Measurements from ENCODE around the gene TICAM1.
"Not testable (repeated sequence)": the region's sequence is repeated elsewhere in the genome, so short reads cannot be mapped to it uniquely, and the experiment has no call there.

TICAM1 gene

DNA sequence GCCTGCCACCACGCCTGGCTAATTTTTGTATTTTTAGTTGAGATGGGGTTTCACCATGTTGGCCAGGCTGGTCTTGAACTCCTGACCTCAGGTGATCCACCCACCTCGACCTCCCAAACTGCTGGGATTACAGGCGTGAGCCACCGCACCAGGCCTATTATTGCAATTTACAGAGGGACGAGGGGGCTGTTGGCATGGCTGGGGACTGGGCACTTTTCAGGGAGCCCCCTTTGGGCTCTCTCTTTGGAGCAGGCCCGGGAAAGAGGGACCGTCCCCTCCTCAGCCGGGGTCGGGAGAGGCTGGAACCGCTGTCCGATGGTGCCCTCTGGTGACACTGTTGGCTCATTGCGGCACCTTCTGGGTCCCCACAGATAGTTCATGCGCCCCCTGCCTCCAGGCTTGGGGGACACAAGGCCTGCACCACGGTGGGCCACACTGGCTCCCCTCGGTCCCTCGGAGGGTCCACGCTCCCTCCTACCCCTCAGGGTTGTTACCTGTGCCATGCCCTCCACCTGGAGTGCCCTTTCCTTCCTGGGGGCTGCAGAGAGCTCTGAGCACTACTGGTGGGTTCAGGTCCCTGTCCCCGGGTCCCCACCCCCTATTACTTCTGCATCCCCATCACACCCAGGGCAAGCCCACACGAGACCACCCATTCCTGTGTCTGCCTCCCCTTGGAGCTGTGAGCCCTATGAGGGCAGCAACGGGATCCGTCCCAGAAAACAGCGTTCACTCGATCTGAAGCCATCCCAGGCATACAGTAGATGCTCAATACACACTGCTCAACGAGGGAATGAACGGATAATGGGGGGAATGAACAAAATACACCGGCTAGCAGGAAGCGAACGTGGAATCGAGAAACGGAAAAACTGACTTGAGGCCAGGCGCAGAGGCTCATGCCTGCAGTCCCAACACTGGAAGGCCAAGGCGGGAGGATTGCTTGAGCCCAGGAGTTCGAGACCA is 27.5 kb downstream of the TICAM1 start:
- DNase-seq: peak; percentile 67 to 80 (median 72)

DNA sequence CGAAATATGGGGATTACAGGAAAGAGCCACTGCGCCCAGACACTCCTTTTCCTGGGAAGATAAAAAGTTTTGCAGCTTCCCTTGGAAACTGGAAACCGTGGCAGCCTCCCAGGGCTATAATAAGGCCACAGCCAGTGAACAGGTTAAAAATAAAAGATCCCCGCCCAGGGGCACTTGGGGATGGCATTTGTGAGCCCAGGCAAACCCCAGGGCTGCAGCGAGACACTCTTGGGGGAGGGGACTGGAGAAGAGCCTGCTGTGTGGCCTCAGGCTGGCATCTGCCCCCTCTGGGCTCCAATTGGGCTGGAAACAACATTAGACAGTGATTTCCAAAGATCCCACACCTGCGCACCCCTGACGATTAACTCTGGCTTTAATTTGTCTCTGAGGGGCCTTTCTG is 28.8 kb downstream of the TICAM1 start:
- no peak for DNase-seq

DNA sequence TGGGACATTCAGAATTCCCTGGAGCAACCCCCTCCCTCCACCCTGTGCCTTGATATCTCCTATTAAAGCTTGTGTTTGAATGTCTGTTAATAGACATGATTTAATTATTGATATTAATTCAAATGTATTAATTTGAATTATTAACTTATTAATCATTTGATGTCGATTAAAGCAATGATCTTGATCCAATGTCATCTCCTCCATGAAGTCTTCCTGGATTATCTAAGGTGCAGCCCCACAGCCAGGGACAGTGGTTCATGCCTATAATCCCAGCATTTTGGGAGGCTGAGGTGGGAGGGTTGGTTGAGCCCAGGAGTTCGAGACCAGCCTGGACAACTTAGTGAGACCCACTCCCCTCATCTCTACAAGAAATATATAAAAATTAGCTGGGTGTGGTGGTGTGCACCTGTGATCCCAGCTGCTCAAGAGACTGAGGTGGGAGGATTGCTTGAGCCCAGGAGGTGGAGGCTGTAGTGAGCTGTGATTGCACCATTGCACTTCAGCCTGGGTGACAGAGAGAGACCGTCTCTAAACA is 30.4 kb downstream of the TICAM1 start:
- no peak for DNase-seq

DNA sequence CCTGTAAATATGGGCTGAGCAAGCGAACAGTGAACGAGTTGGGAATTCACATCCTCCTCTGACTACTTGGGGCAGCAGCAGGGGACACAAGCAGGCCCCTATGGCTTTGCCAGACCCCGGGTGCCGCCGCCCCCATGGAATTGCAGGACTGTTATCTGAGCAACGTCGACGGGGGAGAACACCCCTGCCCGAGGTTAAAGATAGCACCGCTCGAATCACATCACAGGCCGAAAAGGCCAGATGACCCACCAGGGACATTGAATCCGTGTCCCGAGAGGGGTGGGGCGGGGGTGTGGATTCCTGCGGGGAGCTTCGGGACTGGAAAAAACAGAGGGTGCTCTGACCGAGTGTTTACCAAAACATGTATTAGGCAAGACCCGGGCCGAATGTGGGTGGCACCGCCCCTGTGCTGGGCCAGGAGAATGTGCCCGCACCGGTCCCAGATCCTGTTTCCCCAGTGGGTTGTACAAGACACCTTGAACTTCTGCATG is 30.9 kb downstream of the TICAM1 start:
- no peak for DNase-seq

DNA sequence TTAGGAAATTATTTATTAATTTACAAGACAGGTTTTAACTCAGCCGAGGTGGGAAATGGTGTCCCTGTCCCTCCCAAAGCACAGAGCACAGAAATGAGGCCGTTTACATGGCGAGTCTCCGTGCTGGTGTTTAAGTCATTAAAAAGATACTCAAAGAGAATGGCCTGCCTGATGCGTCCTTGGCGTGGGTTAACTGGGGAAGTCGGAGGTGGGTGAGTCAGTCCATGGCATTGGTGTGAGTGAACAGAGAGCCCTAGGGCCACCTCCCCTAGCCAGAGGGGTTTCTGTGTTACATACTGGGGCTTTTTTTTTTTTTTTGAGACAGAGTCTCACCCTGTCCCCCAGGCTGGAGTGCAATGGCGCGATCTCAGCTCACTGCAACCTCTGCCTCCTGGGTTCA is 36.1 kb downstream of the TICAM1 start:
- peak in 2 of 4 experiments; percentile 35 to 41 for DNase-seq

DNA sequence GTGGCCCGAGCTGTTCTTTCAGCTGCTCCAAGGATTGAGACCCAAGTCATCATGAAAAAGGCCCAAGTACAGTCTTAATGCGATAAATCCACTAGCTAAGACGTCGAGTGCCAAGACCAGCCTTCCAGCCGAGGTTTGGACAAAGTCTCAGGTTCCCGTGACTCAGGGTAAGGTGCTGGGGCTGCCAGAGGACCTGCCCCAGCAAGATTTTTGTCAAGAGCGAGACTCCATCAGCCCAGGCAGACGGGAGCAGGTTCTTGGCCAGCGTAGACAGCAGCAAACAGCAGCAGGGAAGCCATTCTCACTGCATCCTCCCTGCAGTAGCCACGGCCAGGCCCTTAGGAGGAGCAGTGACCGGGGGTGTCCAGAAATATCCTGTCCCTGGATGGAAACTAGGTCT is 36.5 kb downstream of the TICAM1 start:
- DNase-seq: no peak

DNA sequence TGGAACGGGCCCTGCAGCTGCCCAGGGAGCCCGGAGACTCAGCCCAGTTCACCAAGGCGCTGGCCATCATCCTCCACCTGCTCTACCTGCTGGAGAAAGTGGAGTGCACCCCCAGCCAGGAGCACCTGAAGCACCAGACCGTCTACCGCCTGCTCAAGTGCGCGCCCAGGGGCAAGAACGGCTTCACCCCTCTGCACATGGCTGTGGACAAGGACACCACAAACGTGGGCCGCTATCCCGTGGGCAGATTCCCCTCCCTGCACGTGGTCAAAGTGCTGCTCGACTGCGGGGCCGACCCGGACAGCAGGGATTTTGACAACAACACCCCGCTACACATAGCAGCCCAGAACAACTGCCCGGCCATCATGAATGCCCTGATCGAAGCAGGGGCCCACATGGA is 38.2 kb downstream of the TICAM1 start:
- DNase-seq: not testable (repeated sequence)

DNA sequence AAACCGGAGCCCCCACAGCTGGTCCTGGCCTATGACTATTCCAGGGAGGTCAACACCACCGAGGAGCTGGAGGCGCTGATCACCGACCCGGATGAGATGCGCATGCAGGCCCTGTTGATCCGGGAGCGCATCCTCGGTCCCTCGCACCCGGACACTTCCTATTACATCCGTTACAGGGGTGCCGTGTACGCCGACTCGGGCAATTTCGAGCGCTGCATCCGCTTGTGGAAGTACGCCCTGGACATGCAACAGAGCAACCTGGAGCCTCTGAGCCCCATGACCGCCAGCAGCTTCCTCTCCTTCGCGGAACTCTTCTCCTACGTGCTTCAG is 38.7 kb downstream of the TICAM1 start:
- not testable (repeated sequence) for DNase-seq

DNA sequence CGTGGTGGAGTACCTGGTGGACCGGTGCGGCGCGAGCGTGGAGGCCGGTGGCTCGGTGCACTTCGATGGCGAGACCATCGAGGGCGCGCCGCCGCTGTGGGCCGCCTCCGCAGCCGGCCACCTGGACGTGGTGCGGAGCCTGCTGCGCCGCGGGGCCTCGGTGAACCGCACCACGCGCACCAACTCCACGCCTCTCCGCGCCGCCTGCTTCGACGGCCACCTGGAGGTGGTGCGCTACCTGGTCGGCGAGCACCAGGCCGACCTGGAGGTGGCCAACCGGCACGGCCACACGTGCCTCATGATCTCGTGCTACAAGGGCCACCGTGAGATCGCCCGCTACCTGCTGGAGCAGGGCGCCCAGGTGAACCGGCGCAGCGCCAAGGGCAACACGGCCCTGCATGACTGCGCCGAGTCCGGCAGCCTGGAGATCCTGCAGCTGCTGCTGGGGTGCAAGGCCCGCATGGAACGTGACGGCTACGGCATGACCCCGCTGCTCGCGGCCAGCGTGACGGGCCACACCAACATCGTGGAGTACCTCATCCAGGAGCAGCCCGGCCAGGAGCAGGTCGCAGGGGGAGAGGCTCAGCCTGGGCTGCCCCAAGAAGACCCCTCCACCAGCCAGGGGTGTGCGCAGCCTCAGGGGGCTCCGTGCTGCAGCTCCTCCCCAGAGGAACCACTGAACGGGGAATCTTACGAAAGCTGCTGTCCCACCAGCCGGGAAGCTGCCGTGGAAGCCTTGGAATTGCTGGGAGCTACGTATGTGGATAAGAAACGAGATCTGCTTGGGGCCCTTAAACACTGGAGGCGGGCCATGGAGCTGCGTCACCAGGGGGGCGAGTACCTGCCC is 39.3 kb downstream of the TICAM1 start:
- DNase-seq: not testable (repeated sequence)

DNA sequence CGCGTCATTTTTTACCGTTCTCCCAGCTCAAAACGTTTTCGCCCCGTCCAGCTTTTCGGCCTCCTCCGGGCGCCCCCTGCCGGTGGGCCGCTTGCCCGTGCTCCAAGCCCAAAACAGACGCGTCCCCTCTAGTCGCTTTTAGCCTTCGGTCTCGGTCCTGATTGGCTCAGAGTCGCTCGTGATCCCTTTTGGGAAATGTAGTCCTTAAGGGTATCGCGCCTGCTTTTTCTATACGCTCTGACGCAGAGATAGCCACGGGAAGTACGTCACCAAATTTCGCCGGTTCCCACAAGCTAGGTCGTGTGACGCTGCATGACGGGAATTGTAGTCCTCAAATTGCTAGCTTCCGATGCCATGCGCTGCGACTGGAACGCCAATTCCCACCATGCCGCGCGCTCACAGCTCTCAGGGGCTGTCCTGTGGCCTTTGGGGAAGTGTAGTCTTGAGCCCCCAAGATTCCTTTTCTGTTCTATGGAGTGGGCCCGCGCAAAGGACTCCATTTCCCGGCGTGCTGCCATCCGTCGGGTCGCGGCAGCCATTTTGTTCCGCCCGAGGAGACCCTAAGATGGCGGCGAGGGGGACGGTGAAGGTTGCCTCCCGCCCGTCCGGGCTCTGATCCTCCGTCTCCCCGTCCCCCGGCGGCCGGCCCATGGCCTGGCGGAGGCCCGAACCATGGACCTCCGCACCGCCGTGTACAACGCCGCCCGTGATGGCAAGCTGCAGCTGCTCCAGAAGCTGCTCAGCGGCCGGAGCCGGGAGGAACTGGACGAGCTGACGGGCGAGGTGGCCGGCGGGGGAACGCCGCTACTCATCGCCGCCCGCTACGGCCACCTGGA is 40.1 kb downstream of the TICAM1 start, which contains the start of gene FEM1A:
FEM1A (plus strand) TSS at position 552 of the 836 bp plus-strand sequence; CDS start at position 673, 121 bp downstream.
- DNase-seq: peak; percentile 99 to 100 (median 100)

DNA sequence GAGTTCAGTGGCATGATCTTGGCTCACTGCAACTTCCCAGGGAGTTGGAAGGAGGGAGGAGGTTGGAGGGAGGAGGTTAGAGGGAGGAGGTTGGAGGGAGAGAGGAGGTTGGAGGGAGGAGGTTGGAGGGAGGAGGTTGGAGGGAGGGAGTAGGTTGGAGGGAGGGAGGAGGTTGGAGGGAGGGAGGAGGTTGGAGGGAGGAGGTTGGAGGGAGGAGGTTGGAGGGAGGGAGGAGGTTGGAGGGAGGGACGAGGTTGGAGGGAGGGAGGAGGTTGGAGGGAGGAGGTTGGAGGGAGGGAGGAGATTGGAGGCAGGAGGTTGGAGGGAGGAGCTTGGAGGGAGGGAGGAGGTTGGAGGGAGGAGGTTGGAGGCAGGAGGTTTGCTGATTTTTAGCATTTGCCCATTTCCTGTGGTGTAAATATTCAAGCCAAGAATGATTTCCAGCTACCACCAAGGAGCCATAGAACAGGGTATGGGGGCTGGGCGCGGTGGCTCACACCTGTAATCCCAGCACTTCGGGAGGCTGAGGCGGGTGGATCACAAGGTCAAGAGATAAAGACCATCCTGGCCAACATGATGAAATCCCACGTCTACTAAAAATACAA is 45.0 kb downstream of the TICAM1 start:
- DNase-seq: not testable (repeated sequence)

DNA sequence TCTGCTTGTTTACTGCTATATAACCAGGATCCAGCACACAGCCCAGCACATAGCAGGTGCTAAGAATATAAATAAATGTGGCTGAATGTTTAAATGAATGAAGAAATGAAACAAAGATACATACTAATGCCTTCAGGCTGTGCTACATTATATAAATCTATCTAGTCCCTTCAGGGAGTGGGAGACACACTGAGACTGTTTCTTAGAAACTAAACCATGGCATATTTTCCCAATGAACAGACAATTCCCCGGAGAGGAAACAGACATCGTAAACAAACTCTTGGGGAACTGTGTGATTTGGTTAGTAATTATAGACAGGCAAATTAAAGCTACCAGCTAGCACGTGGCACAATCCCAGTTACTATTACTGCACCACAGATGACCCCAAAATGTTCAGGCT is 49.7 kb downstream of the TICAM1 start:
- DNase-seq: no peak

DNA sequence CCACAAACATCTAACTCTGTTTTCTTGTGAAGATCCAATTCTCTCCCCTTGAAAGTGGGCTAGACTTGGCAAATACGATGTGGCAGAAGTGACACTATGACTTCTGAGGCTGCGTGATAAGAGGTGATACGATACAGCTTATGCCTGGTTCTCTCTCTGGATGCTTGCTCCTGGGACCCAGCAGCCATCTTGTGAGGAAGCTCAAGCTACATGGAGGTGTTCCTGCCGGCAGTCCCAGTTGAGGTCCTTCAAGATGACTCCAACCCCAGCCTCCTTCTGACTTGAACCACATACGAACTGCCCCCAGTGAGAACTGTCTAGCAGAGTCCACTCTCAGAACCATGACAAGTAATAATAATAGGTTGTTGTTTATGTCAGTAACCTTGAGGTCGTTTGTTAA is 50.7 kb downstream of the TICAM1 start:
- no peak for DNase-seq

DNA sequence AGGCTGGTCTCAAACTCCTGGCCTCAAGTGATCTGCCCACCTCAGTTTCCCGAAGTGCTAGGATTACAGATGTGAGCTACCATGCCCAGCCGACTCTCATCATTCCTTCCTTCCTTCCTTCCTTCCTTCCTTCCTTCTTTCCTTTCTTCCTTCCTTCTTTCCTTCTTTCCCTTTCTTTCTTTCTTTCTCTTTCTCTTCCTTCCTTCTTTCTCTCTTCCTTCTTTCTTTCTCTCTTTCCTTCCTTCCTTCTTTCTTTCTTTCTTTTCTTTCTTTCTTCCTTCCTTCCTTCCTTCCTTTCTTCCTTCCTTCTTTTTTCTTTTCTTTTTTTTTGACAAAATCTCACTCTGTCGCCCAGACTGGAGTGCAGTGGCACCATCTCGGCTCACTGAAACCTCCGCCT is 53.4 kb downstream of the TICAM1 start:
- not testable (repeated sequence) for DNase-seq

DNA sequence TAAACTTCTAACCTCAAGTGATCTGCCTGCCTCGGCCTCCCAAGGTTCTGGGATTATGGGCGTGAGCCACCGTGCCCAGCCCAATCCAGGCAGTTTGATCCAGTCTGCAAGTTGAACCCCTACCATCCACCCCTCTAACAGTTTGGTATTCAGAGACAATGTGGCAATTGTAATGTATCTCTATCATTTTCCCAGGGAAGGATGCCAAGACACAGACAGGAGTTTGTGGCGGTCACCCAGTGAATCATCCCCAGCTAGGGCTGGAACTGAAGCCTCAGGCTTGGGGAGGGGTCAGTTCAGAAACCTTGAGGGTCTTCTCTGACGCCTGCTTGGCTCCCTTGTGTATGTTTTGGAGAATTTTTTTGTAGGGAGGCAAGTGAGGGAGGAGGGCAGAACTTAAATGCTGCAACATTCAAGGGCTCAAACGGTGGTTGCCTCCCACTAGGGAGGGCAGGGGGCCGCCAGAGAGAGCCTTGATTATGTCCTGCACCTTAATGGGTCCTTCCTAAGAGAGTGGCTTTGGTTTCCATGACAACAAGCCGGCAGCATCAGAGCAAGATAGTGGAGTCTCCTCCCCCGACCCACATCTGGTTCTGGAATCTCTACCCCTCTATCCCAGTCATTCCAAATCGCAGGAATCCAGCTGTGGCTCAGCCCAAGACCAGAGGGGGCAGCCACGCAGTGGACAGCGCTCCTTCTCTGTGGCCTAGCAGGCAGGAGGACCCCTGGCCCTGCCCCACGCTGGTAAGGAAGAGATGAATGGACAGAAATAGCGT is 54.9 kb downstream of the TICAM1 start:
- DNase-seq: no peak

DNA sequence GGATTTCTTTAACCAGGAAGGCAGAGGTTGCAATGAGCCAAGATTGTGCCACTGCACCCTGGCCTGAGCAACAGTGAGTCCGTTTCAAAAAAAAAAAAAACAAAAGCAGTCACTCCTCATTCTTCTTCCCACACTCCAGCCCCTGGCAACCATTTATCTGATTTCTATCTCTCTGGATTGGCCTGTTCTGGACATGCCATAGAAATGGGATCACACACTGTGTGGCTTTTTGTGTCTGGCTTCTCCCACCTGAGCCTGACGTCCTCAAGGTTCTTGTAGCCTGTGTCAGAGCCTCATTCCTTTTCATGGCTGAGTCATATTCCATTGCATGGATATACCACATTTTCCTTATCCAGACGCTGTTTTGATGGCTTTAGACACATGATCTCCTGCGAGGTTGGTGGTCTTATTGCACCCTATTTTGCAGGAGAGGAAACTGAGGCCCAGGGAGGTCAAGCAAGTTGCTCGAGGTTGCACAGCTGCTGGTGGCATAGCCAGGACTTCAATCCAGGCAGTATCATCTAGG is 55.8 kb downstream of the TICAM1 start:
- DNase-seq: no peak

DNA sequence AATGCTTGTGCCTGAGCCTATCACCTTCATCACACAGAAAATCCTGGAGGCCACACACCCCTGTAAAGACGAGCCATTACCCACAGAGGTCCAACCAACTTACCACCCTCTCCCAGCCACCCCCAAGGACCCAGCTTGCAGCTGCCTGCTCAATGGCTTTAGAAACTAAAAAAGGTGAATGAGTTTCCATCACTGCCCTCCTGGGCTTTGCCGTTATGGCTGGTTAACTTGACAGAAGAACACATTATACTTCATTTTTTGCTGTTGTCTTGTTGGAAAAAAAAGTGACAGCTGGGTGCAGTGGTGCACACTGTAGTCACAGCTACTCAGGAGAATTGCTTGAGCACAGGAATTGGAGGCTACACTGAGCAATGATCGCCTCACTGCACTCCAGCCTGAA is 57.4 kb downstream of the TICAM1 start:
- DNase-seq: no peak

DNA sequence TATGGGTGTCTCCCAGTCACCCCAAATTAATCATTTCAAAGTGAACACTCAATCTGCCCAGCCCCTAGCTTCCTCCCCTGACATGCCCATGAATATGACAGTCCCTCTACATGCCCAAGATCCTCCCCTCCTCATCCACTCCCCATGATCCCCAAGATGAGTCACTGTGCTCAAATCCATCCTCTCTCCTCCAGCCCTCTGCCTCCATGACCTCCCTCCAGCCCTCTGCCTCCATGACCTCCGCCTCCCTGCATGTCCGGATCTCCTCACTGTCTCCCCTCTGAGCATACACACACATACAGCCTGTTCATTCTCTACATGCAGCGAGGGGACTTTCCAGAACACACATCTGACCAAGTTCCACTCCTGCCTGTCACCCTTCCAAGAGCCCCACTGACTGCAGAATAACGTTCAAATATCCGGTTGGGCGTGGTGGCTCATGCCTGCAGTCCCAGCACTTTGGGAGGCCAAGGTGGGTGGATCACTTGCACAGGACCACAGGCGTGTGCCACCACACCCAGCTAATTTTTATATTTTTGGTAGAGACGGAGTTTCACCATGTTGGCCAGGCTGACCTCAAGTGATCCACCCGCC is 58.4 kb downstream of the TICAM1 start:
- no peak for DNase-seq

DNA sequence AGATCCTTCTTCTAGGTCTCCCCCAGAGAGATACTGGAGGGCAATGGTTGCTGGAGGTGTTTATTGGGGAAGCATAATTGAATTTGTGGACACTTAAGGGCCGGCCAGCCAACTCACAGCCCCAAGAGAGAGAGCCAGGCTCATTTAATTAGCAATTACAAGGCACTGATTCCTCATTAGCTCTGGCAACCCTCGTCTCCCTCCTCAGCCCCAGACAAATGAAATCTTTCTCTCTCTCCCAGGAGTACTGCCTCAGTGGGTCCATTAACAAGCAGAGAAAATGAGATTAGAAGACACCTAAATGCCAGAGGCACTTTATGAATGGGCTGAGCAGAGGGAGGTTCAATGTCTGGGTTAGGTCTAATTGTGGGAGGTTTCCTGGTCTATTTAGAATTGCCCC is 58.9 kb downstream of the TICAM1 start:
- no peak for DNase-seq

Data from suppressor macrophage (primary cell).